Vagina (tissue), 2 donors: ENCODE results near the gene MAPK8IP2. TPM values are rescaled to one million over a fixed set of nuclear protein-coding genes. Genes with fewer than 3 reads are reported as not detected.

Source experiments
- DNase-seq, 2 donors: peaks; one replicate each; pipeline ENCODE4 v3.0.0-alpha.2; 2017; ENCODE audit errors: extremely low spot score in 2 of 2
- H3K27ac ChIP-seq: fragments of 200-600 bp; sonication (generic); one replicate; pipeline ENCODE4 v1.5.1; 2019
- H3K27me3 ChIP-seq: fragments of 200-600 bp; sonication (generic); one replicate; pipeline ENCODE4 v1.5.1; 2019
- H3K36me3 ChIP-seq, 2 donors: fragments of 200-600 bp; sonication (generic); one replicate each; pipeline ENCODE4 v1.5.1; 2017 to 2019
- H3K4me1 ChIP-seq: fragments of 200-600 bp; sonication (generic); one replicate; pipeline ENCODE4 v1.5.1; 2019
- H3K4me3 ChIP-seq, 2 donors: fragments of 200-600 bp; sonication (generic); 1 replicate in 1 of 2; 2 replicates in 1 of 2; pipeline ENCODE4 v1.5.1; 2016 to 2019
- H3K9me3 ChIP-seq: fragments of 200-600 bp; sonication (generic); one replicate; pipeline ENCODE4 v1.5.1; 2019
- POLR2A ChIP-seq, 2 donors: fragments of 450-650 bp; IDR thresholded peaks; one replicate each; pipeline ENCODE4 v1.6.1; 2017; ENCODE audit warnings: antibody characterized with exemption in 2 of 2, mild to moderate bottlenecking in 2 of 2, moderate library complexity in 2 of 2
- POLR2AphosphoS5 ChIP-seq, 2 donors: sonication (generic); formaldehyde crosslinking; IDR thresholded peaks; one replicate each; pipeline ENCODE4 v1.9.0; 2017; ENCODE audit warnings: antibody characterized with exemption in 2 of 2, mild to moderate bottlenecking in 2 of 2, low read depth in 1 of 2; ENCODE audit not compliant: insufficient read depth in 1 of 2
- intact Hi-C: fragments of 100-400 bp; cut with DNase I; formaldehyde crosslinking; loops from one replicate; pipeline ENCODE4 v1.15.1; 2023
- total RNA-seq: library from RNA; depleted of rRNA; stranded (reverse); fragments of >200 nt; gene quantifications from one replicate; pipeline ENCODE4 v1.2.3, GENCODE V29; 2016
- TF ChIP-seq, protein P1 (sequence below), 3 experiments: fragments of 450-650 bp in 2 of 3; fragments of 200-600 bp in 1 of 3; sonication (generic) in 1 of 3; IDR thresholded peaks; one replicate each; pipeline ENCODE4 v1.5.1; 2017 to 2019; ENCODE audit warnings: antibody characterized with exemption in 3 of 3, mild to moderate bottlenecking in 2 of 3, moderate library complexity in 2 of 3

Gene MAPK8IP2
- total RNA-seq, 1 donor from 2014 or later: 3.2 TPM

DNA sequence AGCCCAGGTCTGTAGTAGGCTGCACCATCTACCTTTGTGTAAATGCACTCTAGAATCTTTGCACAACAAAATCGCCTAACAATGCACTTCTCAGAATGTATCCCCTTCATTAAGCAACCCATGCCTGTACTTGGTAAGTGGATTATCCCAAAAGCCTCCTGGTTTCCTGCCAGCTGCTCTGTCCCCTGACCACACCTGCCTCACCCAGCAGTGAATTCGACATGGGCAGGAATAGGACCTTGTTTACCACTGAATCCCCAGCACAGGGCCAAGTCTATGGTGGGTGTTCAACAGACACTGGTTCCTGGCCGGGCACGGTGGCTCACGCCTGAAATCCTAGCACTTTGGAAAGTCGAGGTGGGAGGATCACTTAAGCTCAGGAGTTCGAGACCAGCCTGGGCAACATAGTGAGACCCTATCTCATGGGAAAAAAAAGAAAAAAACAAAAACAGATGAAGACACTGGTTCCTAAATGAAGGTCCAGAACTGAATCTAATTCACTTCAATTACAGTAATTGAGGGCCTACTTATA lies 32.8 kb upstream of the MAPK8IP2 start:
- TF ChIP-seq, protein P1, sequence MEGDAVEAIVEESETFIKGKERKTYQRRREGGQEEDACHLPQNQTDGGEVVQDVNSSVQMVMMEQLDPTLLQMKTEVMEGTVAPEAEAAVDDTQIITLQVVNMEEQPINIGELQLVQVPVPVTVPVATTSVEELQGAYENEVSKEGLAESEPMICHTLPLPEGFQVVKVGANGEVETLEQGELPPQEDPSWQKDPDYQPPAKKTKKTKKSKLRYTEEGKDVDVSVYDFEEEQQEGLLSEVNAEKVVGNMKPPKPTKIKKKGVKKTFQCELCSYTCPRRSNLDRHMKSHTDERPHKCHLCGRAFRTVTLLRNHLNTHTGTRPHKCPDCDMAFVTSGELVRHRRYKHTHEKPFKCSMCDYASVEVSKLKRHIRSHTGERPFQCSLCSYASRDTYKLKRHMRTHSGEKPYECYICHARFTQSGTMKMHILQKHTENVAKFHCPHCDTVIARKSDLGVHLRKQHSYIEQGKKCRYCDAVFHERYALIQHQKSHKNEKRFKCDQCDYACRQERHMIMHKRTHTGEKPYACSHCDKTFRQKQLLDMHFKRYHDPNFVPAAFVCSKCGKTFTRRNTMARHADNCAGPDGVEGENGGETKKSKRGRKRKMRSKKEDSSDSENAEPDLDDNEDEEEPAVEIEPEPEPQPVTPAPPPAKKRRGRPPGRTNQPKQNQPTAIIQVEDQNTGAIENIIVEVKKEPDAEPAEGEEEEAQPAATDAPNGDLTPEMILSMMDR (IDR thresholded peaks at IDR 0.05): no peak
- TF ChIP-seq POLR2AphosphoS5 (IDR thresholded peaks at IDR 0.05; ENCODE audit: insufficient read depth in 1 of 2, low read depth in 1 of 2) (no peak), POLR2A (IDR thresholded peaks at IDR 0.05) (no peak)
- H3K4me3 ChIP-seq: no peak overlapping the region
- DNase-seq: no peak
- H3K36me3 ChIP-seq: peaks cover 0 to 9% of the 10 kb centered on the region in 2 donors
- peaks cover 13% of the 10 kb centered on the region for H3K4me1 ChIP-seq
- H3K27ac ChIP-seq: no peak overlapping the region
- intact Hi-C loops: no loop called here
- no peaks in the 10 kb centered on the region for H3K9me3 ChIP-seq
- no peaks in the 10 kb centered on the region for H3K27me3 ChIP-seq

DNA sequence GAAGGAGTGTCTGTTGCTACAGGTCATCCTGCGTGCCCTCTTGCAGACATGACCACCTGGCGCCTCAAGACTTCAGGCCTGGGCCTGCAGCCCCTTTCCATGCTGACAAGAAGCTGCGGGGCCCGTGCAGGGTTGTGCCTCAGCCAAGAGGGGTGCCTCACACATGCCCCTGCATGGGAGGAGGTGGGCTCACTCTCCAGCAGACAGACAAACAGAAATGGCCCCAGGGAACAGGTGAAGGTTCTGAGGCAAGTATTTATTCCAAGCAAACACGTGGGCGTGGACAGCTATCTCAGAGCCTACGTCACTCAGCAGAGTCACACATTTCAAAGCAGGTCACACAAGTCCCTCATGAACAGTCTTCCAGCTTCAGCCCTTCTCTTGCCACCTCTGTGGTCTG lies 32.0 kb upstream of the MAPK8IP2 start:
- no peak overlapping the region for H3K27ac ChIP-seq
- no peak overlapping the region for H3K4me3 ChIP-seq
- no peak for DNase-seq
- peaks cover 5% of the 10 kb centered on the region for H3K4me1 ChIP-seq
- H3K9me3 ChIP-seq: no peaks in the 10 kb centered on the region
- TF ChIP-seq POLR2A (IDR thresholded peaks at IDR 0.05): no peak
- TF ChIP-seq, protein P1 (IDR thresholded peaks at IDR 0.05): no peak
- no peaks in the 10 kb centered on the region for H3K27me3 ChIP-seq
- intact Hi-C loops: no loop called here
- H3K36me3 ChIP-seq: peaks cover 0 to 9% of the 10 kb centered on the region in 2 donors

DNA sequence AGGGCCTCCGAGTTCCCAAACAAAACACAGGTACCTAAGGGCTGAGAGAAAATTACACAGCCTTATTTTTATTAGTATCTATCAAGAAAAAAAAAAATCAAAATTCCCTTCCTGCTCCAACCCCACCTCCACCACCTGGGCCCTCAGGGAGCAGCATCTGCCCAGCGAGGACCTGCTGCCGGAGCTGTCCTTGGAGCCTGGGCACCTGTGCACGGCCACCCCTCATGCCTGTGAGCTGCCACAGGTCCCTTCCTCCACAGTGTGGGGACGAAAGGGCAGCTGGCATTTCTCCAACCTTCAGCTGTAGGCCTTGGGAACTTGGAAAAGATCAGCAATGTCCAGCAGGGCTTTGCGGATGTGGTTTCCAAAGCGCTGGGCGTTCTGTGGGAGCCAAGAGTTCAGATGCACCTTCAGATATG lies 31.5 kb upstream of the MAPK8IP2 start:
- DNase-seq: peak in 1 of 2 donors; percentile 70
- intact Hi-C loops: no loop called here
- H3K9me3 ChIP-seq: no peaks in the 10 kb centered on the region
- no peak overlapping the region for H3K27ac ChIP-seq
- no peaks in the 10 kb centered on the region for H3K27me3 ChIP-seq
- peaks cover under 1% of the 10 kb centered on the region for H3K4me1 ChIP-seq
- H3K36me3 ChIP-seq: peaks cover 0 to 9% of the 10 kb centered on the region in 2 donors
- no peak overlapping the region for H3K4me3 ChIP-seq
- TF ChIP-seq POLR2AphosphoS5 (IDR thresholded peaks at IDR 0.05; ENCODE audit: insufficient read depth in 1 of 2, low read depth in 1 of 2) (no peak), POLR2A (IDR thresholded peaks at IDR 0.05) (no peak)
- TF ChIP-seq, protein P1 (IDR thresholded peaks at IDR 0.05): no peak

DNA sequence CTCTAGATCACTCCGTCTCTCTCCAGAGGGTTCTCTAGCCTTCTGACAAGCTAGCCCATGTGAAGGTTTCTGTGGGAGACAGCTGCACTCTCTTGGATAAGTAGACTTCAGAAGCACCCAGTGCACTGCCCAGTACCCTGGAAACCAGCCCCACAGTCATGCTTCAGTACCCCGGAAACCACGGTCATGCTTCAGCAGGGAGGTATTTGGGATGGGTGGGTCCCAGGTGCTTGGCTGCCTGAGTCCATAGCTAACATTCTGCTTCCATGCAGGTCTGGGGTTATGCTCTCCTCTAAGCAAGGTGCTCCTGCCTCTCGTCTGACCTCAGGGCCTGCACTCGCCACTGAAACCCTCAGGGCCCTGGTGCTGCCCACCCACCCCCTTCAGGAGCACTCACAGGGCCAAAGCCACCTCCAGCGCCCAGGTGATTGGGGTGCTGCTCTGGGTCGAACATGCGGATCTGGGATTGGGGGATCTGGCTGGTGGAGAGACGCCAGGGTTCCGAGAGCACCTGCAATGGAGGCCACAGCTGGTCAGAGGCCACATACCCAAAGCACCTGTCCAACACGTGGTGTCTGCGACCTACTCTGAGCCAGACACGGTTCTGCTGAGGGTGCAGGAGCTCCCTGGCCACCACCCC lies 30.6 kb upstream of the MAPK8IP2 start:
- Histone ChIP-seq H3K27me3 (no peaks in the 10 kb centered on the region), H3K36me3 (peaks cover 0 to 9% of the 10 kb centered on the region in 2 donors), H3K9me3 (no peaks in the 10 kb centered on the region), H3K27ac (no peak overlapping the region), H3K4me3 (no peak overlapping the region), H3K4me1 (no peaks in the 10 kb centered on the region)
- no peak for TF ChIP-seq POLR2AphosphoS5 (IDR thresholded peaks at IDR 0.05; ENCODE audit: insufficient read depth in 1 of 2, low read depth in 1 of 2)
- TF ChIP-seq, protein P1 (IDR thresholded peaks at IDR 0.05): no peak
- TF ChIP-seq POLR2A (IDR thresholded peaks at IDR 0.05): no peak
- DNase-seq: no peak
- intact Hi-C loops: no loop called here

DNA sequence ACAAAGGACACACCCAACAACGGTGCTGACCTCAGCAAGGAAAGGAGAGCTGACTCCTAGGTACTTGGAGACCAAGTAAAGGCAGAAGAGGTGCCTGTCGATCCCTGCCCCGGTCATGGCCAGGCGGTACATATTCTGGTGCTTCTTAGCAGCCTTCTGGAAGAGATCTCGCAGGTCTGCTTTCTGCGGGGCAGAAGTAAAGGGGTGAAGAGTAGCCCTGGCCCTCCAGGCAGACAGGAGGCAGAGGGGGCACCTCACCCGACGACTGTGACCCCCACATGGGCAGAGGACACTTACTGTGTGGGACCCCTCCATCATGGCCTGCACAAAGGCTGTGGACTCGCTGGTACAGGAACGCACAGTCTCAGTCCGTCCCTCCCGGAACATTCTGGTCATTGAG lies 29.7 kb upstream of the MAPK8IP2 start:
- TF ChIP-seq POLR2AphosphoS5 (IDR thresholded peaks at IDR 0.05; ENCODE audit: insufficient read depth in 1 of 2, low read depth in 1 of 2) (no peak), POLR2A (IDR thresholded peaks at IDR 0.05) (no peak)
- H3K27me3 ChIP-seq: no peaks in the 10 kb centered on the region
- no peaks in the 10 kb centered on the region for H3K9me3 ChIP-seq
- H3K4me3 ChIP-seq: no peak overlapping the region
- DNase-seq: no peak
- no peak overlapping the region for H3K27ac ChIP-seq
- H3K36me3 ChIP-seq: peaks cover 0 to 9% of the 10 kb centered on the region in 2 donors
- intact Hi-C loops: no loop called here
- no peaks in the 10 kb centered on the region for H3K4me1 ChIP-seq
